Endodermal cell (in vitro differentiated cells): Measurements from ENCODE around the gene EIF4G1. TPM values are rescaled to one million over a fixed set of nuclear protein-coding genes. Genes with fewer than 3 reads are reported as not detected.

Source experiments
- DNase-seq: peaks from one replicate; pipeline ENCODE4 v3.0.0-alpha.2; 2017
- H3K27ac ChIP-seq: 2 replicates; pipeline ENCODE4 v1.5.1; 2013; ENCODE audit warnings: mild to moderate bottlenecking, low read depth, low read length, moderate library complexity
- H3K27me3 ChIP-seq: 2 replicates; pipeline ENCODE4 v1.6.1; 2013; ENCODE audit warnings: mild to moderate bottlenecking, low read length, moderate library complexity; ENCODE audit not compliant: insufficient read depth, control insufficient read depth, poor library complexity, severe bottlenecking
- H3K36me3 ChIP-seq: 2 replicates; pipeline ENCODE4 v1.7.0; 2013; ENCODE audit warnings: mild to moderate bottlenecking, low read length, moderate library complexity; ENCODE audit not compliant: control insufficient read depth, insufficient read depth
- H3K4me1 ChIP-seq: one replicate; pipeline ENCODE4 v1.7.0; 2013; ENCODE audit warnings: low read length; ENCODE audit not compliant: control insufficient read depth, insufficient read depth
- H3K4me3 ChIP-seq: 2 replicates; pipeline ENCODE4 v1.5.1; 2013; ENCODE audit warnings: mild to moderate bottlenecking, low read length, moderate library complexity
- H3K9ac ChIP-seq: 2 replicates; pipeline ENCODE4 v1.6.1; 2013; ENCODE audit warnings: mild to moderate bottlenecking, low read length, moderate library complexity; ENCODE audit not compliant: poor library complexity, severe bottlenecking; ENCODE audit errors: extremely low read depth
- H3K9me3 ChIP-seq: 2 replicates; pipeline ENCODE4 v1.6.1; 2013; ENCODE audit warnings: mild to moderate bottlenecking, low read length, moderate library complexity; ENCODE audit not compliant: control insufficient read depth
- H3K27ac Mint-ChIP-seq: 2 replicates; pipeline ENCODE4 v1.8.0; 2020; ENCODE audit warnings: mixed read lengths
- H3K27me3 Mint-ChIP-seq: 2 replicates; pipeline ENCODE4 v1.8.0; 2021; ENCODE audit warnings: mild to moderate bottlenecking, mixed read lengths; ENCODE audit not compliant: insufficient read depth
- H3K36me3 Mint-ChIP-seq: 2 replicates; pipeline ENCODE4 v1.8.0; 2020; ENCODE audit warnings: low read depth, mixed read lengths
- H3K4me1 Mint-ChIP-seq: 2 replicates; pipeline ENCODE4 v1.8.0; 2020; ENCODE audit warnings: mixed read lengths
- H3K4me3 Mint-ChIP-seq: 2 replicates; pipeline ENCODE4 v1.8.0; 2020; ENCODE audit warnings: mild to moderate bottlenecking, moderate library complexity, mixed read lengths
- H3K9me3 Mint-ChIP-seq: 2 replicates; pipeline ENCODE4 v1.8.0; 2020; ENCODE audit warnings: mild to moderate bottlenecking, mixed read lengths
- WGBS, 2 experiments: methylation state at CpG; one replicate each; pipeline versions ENCODE4 v1.1.5 to v1.1.7; 2013; ENCODE audit warnings: missing lambda C conversion rate in 2 of 2, mixed read lengths in 1 of 2; ENCODE audit not compliant: insufficient coverage in 1 of 2, insufficient read length in 1 of 2; 5-methylcytosine and 5-hydroxymethylcytosine counted together
- total RNA-seq, 2 donors: library from RNA; stranded (reverse); fragmentation: NEBNext Ultra II Directional in 1 of 2; extraction: Animal tissue kit (Norgen Biotek cat#: 25700) in 1 of 2; gene quantifications; 2 replicates in 1 of 2; 3 replicates in 1 of 2; pipeline ENCODE4 v1.2.1, GENCODE V29; 2021
- TF ChIP-seq, protein P1 (sequence below): fragments of 200-600 bp; sonication (generic); conservative IDR thresholded peaks from 2 replicates; pipeline ENCODE4 v1.5.0; 2021; ENCODE audit warnings: antibody characterized with exemption, mild to moderate bottlenecking

Gene EIF4G1
- total RNA-seq, 2 donors from 2014 or later, result 408 to 475 TPM

DNA sequence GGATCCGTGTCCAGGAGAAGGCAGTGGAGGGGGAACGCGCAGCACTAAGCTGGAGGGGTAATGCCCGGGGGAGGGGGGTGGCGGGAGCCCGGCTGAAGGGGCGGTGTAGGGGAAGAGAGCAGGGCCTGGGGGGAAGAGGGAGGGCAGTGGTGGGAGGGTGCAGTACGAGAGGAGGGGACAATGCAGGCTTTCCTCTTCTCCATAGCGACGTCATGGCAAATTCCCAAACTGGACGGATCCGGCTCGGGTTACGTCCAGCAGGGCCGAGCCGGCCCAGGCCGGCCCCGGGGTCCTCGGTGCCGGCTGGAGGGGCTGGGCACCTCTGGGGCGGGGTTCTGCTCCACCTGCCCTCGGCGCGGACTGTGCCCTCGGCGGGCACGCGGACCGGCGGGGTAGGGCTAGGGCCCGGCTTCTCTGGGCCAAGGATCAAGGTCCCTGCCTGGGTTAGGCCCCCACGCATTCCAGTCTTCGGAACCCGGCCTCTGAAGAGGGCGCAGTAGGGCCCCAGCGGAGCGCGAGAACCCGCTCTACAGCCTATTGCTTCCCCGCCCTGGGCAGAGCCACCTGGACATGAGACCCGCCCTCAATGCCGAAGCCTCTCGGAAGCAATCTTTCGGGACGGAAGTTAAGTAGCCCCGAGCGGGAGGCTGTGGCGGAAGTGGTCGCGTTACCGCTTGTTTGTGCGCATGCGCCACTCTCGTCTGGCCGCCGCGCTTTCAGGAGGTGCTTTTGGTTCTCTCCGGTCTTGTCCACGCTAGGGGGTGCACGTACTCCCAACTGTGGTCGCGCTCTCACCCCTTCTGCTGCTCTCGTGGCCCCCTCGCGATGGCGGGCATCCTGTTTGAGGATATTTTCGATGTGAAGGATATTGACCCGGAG, 48.5 kb downstream of the EIF4G1 start:
- TF ChIP-seq, protein P1, sequence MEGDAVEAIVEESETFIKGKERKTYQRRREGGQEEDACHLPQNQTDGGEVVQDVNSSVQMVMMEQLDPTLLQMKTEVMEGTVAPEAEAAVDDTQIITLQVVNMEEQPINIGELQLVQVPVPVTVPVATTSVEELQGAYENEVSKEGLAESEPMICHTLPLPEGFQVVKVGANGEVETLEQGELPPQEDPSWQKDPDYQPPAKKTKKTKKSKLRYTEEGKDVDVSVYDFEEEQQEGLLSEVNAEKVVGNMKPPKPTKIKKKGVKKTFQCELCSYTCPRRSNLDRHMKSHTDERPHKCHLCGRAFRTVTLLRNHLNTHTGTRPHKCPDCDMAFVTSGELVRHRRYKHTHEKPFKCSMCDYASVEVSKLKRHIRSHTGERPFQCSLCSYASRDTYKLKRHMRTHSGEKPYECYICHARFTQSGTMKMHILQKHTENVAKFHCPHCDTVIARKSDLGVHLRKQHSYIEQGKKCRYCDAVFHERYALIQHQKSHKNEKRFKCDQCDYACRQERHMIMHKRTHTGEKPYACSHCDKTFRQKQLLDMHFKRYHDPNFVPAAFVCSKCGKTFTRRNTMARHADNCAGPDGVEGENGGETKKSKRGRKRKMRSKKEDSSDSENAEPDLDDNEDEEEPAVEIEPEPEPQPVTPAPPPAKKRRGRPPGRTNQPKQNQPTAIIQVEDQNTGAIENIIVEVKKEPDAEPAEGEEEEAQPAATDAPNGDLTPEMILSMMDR, result peak; percentile 68
- DNase-seq, result peak; percentile 98
- H3K27me3 Mint-ChIP-seq, result peaks cover 2% of the 10 kb centered on the region
- peak overlapping the region; percentile 99 for H3K9ac ChIP-seq
- no peaks in the 10 kb centered on the region for H3K4me1 ChIP-seq
- no peaks in the 10 kb centered on the region for H3K9me3 ChIP-seq
- peaks cover 27% of the 10 kb centered on the region for H3K4me1 Mint-ChIP-seq
- H3K4me3 ChIP-seq, result peak overlapping the region; percentile 97
- H3K9me3 Mint-ChIP-seq, result no peaks in the 10 kb centered on the region
- peak overlapping the region; percentile 100 for H3K27ac ChIP-seq
- peak overlapping the region; percentile 86 for H3K4me3 Mint-ChIP-seq
- peak overlapping the region; percentile 96 for H3K27ac Mint-ChIP-seq
- H3K36me3 ChIP-seq, result peaks cover 42% of the 10 kb centered on the region
- 0% methylated on average over 29 to 68 of the region's 68 CpGs for WGBS, 2 experiments
- peaks cover 41% of the 10 kb centered on the region for H3K36me3 Mint-ChIP-seq
- H3K27me3 ChIP-seq, result no peaks in the 10 kb centered on the region

DNA sequence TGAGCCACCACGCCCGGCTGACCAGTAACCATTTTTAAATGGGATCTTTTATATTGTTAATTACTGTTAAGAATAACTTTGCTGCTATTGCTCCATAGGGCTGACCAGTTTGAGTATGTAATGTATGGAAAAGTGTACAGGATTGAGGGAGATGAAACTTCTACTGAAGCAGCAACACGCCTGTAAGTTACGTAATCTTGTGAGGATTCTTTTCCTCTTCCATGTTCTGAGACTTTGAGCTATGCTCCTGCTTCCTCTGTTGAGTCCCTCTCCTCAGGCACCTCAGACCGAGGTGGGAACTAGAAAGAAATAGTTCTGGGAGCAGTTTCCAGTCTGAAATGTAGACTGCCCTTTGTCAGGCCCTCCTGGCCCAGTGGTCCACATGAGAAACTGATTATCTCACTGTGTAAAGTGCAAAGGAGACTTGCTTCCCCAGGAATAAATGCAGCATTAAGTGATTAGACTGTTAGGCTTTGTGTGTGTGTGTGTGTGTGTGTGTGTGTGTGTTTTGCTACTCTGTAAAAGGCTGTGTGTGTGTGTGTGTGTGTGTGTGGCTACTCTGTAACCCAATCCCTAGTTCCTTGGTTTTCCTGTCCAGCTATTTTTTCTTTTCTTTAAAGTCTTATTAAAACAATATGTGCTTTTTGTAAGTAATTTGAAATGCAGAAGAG, 52.3 kb downstream of the EIF4G1 start:
- Mint-ChIP-seq H3K27ac (no peak overlapping the region), H3K4me3 (no peak overlapping the region)

DNA sequence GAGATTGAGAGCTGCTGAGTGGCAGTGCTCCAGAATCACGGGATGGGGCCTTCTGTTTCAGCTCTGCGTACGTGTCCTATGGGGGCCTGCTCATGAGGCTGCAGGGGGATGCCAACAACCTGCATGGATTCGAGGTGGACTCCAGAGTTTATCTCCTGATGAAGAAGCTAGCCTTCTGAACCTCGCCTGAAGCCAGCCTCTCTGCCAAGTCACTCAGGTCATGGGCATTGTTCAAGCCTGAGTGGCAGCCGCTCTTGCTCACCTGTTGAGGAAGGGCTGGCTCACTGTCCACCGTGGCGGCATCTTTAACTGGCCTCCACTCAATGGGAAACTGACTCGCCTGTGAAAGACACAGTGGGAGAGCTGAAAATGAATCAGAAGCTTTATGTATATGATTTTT, 53.7 kb downstream of the EIF4G1 start:
- Histone ChIP-seq H3K9ac (no peak overlapping the region), H3K4me3 (no peak overlapping the region), H3K27ac (no peak overlapping the region), H3K9me3 (no peaks in the 10 kb centered on the region), H3K4me1 (peaks cover 7% of the 10 kb centered on the region), H3K27me3 (no peaks in the 10 kb centered on the region), H3K36me3 (peaks cover 49% of the 10 kb centered on the region)
- H3K4me3 Mint-ChIP-seq, result no peak overlapping the region
- no peaks in the 10 kb centered on the region for H3K9me3 Mint-ChIP-seq
- peaks cover 35% of the 10 kb centered on the region for H3K4me1 Mint-ChIP-seq
- H3K27me3 Mint-ChIP-seq, result no peaks in the 10 kb centered on the region
- TF ChIP-seq, protein P1, result no peak
- DNase-seq, result peak; percentile 35
- peaks cover 49% of the 10 kb centered on the region for H3K36me3 Mint-ChIP-seq
- WGBS, 2 experiments, result 93 to 98% methylated on average over 5 to 9 of the region's 9 CpGs
- H3K27ac Mint-ChIP-seq, result no peak overlapping the region

More for the DNA sequence above, 52.3 kb downstream of the EIF4G1 start:
- TF ChIP-seq, protein P1, result no peak
- no peaks in the 10 kb centered on the region for H3K9me3 ChIP-seq
- WGBS, 2 experiments, result 92 to 95% methylated on average over 5 of the region's 5 CpGs
- Mint-ChIP-seq H3K9me3 (no peaks in the 10 kb centered on the region), H3K36me3 (peaks cover 49% of the 10 kb centered on the region), H3K4me1 (peaks cover 27% of the 10 kb centered on the region), H3K27me3 (no peaks in the 10 kb centered on the region)
- no peak for DNase-seq
- no peak overlapping the region for H3K27ac ChIP-seq
- no peak overlapping the region for H3K4me3 ChIP-seq
- peaks cover 2% of the 10 kb centered on the region for H3K4me1 ChIP-seq
- H3K27me3 ChIP-seq, result no peaks in the 10 kb centered on the region
- H3K36me3 ChIP-seq, result peaks cover 49% of the 10 kb centered on the region
- no peak overlapping the region for H3K9ac ChIP-seq
